NCI-H82 (cell line): ENCODE measurements around the gene HVCN1.
"Not testable (repeated sequence)": the region's sequence is repeated elsewhere in the genome, so short reads cannot be mapped to it uniquely, and the experiment has no call there.

Source experiments
- DNase-seq: peaks from one replicate; lab custom pipeline; 2025; lab: John Stamatoyannopoulos, UW

Gene HVCN1

GRCh38 chr12:110668480-110669192, 20.3 kb downstream of the HVCN1 start:
- no peak for DNase-seq

- no peak for DNase-seq
Measured at GRCh38 chr12:110667671-110668070, 21.2 kb downstream of the HVCN1 start.

- no peak for DNase-seq
Measured at GRCh38 chr12:110666892-110667291, 22.0 kb downstream of the HVCN1 start.

GRCh38 chr12:110661337-110661972, 27.5 kb downstream of the HVCN1 start:
- DNase-seq, result no peak

GRCh38 chr12:110658878-110659277, 30.0 kb downstream of the HVCN1 start:
- DNase-seq, result no peak

GRCh38 chr12:110658242-110658641, 30.7 kb downstream of the HVCN1 start:
- DNase-seq, result no peak

GRCh38 chr12:110657747-110658146, 31.2 kb downstream of the HVCN1 start:
- DNase-seq, result no peak

GRCh38 chr12:110656071-110656655, 32.8 kb downstream of the HVCN1 start:
- DNase-seq, result no peak

- DNase-seq, result not testable (repeated sequence)
Measured at GRCh38 chr12:110654238-110654637, 34.7 kb downstream of the HVCN1 start.

GRCh38 chr12:110649341-110649847, 39.5 kb downstream of the HVCN1 start:
- no peak for DNase-seq

- DNase-seq, result no peak
Measured at GRCh38 chr12:110647631-110648040, 41.3 kb downstream of the HVCN1 start.

GRCh38 chr12:110641521-110641920, 47.4 kb downstream of the HVCN1 start:
- DNase-seq, result peak; percentile 59

- DNase-seq, result no peak
Measured at GRCh38 chr12:110640275-110641025, 48.5 kb downstream of the HVCN1 start.

- no peak for DNase-seq
Measured at GRCh38 chr12:110639336-110640141, 49.4 kb downstream of the HVCN1 start.

- no peak for DNase-seq
Measured at GRCh38 chr12:110638796-110639195, 50.1 kb downstream of the HVCN1 start.

- DNase-seq, result no peak
Measured at GRCh38 chr12:110637869-110638441, 51.0 kb downstream of the HVCN1 start.

- DNase-seq, result no peak
Measured at GRCh38 chr12:110636516-110636915, 52.4 kb downstream of the HVCN1 start.

- no peak for DNase-seq
Measured at GRCh38 chr12:110635055-110635454, 53.9 kb downstream of the HVCN1 start.

- no peak for DNase-seq
Measured at GRCh38 chr12:110627500-110628195, 61.3 kb downstream of the HVCN1 start.

- no peak for DNase-seq
Measured at GRCh38 chr12:110622582-110622981, 66.3 kb downstream of the HVCN1 start.

- DNase-seq, result no peak
Measured at GRCh38 chr12:110619534-110619953, 69.4 kb downstream of the HVCN1 start.
